Right atrium auricular region (tissue), 2 donors: ENCODE data around the gene MOCOS. TPM values are rescaled to one million over a fixed set of nuclear protein-coding genes. Genes with fewer than 3 reads are reported as not detected.

ENCODE experiments used
- DNase-seq: peaks from one replicate; pipeline ENCODE4 v3.0.0-alpha.2; 2019; ENCODE audit warnings: low spot score
- H3K27ac ChIP-seq, 2 donors: fragments of 200-600 bp; sonication (generic); 1 replicate in 1 of 2; 2 replicates in 1 of 2; pipeline ENCODE4 v1.5.1; 2016 to 2019
- H3K27me3 ChIP-seq, 2 donors: fragments of 200-600 bp; sonication (generic); one replicate each; pipeline versions ENCODE4 v1.5.1 to v1.6.0; 2017 to 2019
- H3K36me3 ChIP-seq: fragments of 200-600 bp; sonication (generic); one replicate; pipeline ENCODE4 v1.5.1; 2016
- H3K4me1 ChIP-seq, 2 donors: fragments of 200-600 bp; sonication (generic); one replicate each; pipeline versions ENCODE4 v1.5.1 to v1.6.0; 2017 to 2019
- H3K4me3 ChIP-seq, 2 donors: fragments of 200-600 bp; sonication (generic); 1 replicate in 1 of 2; 2 replicates in 1 of 2; pipeline ENCODE4 v1.5.1; 2017 to 2019; ENCODE audit warnings: mild to moderate bottlenecking in 1 of 2, moderate library complexity in 1 of 2
- H3K9me3 ChIP-seq, 2 donors: fragments of 200-600 bp; sonication (generic); one replicate each; pipeline ENCODE4 v1.5.1; 2019
- total RNA-seq, 2 donors: library from RNA; depleted of rRNA; stranded (reverse); fragments of >200 nt; gene quantifications; one replicate each; pipeline ENCODE4 v1.1.0, GENCODE V29; 2016
- TF ChIP-seq, protein P1 (sequence below), 2 donors: fragments of 200-600 bp; sonication (generic); IDR thresholded peaks; one replicate each; pipeline ENCODE4 v1.5.1; 2019; ENCODE audit warnings: antibody characterized with exemption in 2 of 2

Gene MOCOS
- total RNA-seq, 2 donors from 2014 or later: 0.11 to 0.51 TPM

- H3K27me3 ChIP-seq: no peaks in the 10 kb centered on the region
- TF ChIP-seq, protein P1, sequence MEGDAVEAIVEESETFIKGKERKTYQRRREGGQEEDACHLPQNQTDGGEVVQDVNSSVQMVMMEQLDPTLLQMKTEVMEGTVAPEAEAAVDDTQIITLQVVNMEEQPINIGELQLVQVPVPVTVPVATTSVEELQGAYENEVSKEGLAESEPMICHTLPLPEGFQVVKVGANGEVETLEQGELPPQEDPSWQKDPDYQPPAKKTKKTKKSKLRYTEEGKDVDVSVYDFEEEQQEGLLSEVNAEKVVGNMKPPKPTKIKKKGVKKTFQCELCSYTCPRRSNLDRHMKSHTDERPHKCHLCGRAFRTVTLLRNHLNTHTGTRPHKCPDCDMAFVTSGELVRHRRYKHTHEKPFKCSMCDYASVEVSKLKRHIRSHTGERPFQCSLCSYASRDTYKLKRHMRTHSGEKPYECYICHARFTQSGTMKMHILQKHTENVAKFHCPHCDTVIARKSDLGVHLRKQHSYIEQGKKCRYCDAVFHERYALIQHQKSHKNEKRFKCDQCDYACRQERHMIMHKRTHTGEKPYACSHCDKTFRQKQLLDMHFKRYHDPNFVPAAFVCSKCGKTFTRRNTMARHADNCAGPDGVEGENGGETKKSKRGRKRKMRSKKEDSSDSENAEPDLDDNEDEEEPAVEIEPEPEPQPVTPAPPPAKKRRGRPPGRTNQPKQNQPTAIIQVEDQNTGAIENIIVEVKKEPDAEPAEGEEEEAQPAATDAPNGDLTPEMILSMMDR (IDR thresholded peaks at IDR 0.05): no peak
Measured at GRCh38 chr18:36314754-36315153, 127.5 kb downstream of the MOCOS start.

DNA sequence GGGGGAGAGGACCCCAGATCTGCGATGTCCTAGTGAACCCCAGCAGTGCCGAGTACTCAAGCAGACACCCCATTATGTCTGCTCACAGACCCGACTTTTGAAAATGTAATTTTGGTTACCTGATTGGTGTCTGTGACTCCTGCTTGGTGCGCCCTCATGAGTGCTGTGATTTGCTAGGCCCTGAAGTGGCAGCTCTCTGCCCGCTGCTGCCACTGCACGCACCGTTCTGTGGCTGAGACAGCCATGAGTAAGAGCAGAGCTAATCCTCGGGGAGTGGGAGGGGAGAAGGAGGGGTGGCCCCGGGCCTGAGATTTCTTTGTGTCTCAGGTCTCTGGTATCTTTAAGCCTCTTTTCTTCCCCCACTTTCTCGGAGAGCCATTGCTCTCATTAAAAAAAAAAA, 128.4 kb downstream of the MOCOS start:
- no peaks in the 10 kb centered on the region for H3K27me3 ChIP-seq
- H3K4me3 ChIP-seq: no peak overlapping the region
- peak overlapping the region in 1 of 2 donors; percentile 32 for H3K27ac ChIP-seq
- H3K4me1 ChIP-seq: peaks cover 0 to 25% of the 10 kb centered on the region in 2 donors
- TF ChIP-seq, protein P1 (IDR thresholded peaks at IDR 0.05): no peak
- peak; percentile 38 for DNase-seq
- peaks cover 0 to 7% of the 10 kb centered on the region in 2 donors for H3K9me3 ChIP-seq
- H3K36me3 ChIP-seq: no peaks in the 10 kb centered on the region

More at GRCh38 chr18:36314754-36315153, 127.5 kb downstream of the MOCOS start:
- no peak for DNase-seq
- Histone ChIP-seq H3K4me3 (no peak overlapping the region), H3K27ac (no peak overlapping the region), H3K9me3 (peaks cover 0 to 7% of the 10 kb centered on the region in 2 donors), H3K4me1 (peaks cover 0 to 29% of the 10 kb centered on the region in 2 donors), H3K36me3 (no peaks in the 10 kb centered on the region)

GRCh38 chr18:36316246-36316645, 128.9 kb downstream of the MOCOS start:
- H3K36me3 ChIP-seq: no peaks in the 10 kb centered on the region
- TF ChIP-seq, protein P1 (IDR thresholded peaks at IDR 0.05): no peak
- H3K9me3 ChIP-seq: peaks cover 0 to 7% of the 10 kb centered on the region in 2 donors
- H3K4me3 ChIP-seq: no peak overlapping the region
- peaks cover 0 to 26% of the 10 kb centered on the region in 2 donors for H3K4me1 ChIP-seq
- peak; percentile 30 for DNase-seq
- H3K27ac ChIP-seq: peak overlapping the region in 1 of 2 donors; percentile 32
- no peaks in the 10 kb centered on the region for H3K27me3 ChIP-seq

Other genes with a start within 250 kb of the MOCOS start
- gene RPRD1A, start 119.9 kb upstream of the MOCOS start, total RNA-seq: 10 to 100 TPM; 34.2 to 51.7 TPM
- 10 to 100 TPM; 15.9 to 20.0 TPM for gene SLC39A6, start 58.2 kb upstream of the MOCOS start, total RNA-seq
- gene ELP2, start 57.6 kb upstream of the MOCOS start, total RNA-seq: 10 to 100 TPM; 21.7 to 31.4 TPM
- gene FHOD3, start 110.2 kb downstream of the MOCOS start, total RNA-seq: 100 to 1,000 TPM in 1 of 2 donors, 10 to 100 TPM in 1; 66.0 to 114 TPM